HCT116 (cell line): ENCODE results near the gene SSTR3. TPM values are rescaled to one million over a fixed set of nuclear protein-coding genes. Genes with fewer than 3 reads are reported as not detected.
A peak's percentile ranks its signal among the peaks of the same experiment; 100 is the strongest.

Experiments used
- ATAC-seq: fragments of 200-7000 bp; cut with Tn5 transposase; 2 replicates; pipeline ENCODE4 v1.9.1; 2020; ENCODE audit warnings: mild to moderate bottlenecking, moderate library complexity
- BruUV-seq: library from RNA; stranded (reverse); fragments of 400-500 nt; replicated peaks from 2 replicates; lab custom pipeline; 2021; lab: Mats Ljungman, UMichigan
- CTCF ChIA-PET: fragments of 300-600 bp; sonication (Branson Sonifier 250); formaldehyde crosslinking; loops from one replicate; lab custom pipeline; 2021; ENCODE audit warnings: antibody characterized with exemption; lab: Charles Lee
- POLR2A ChIA-PET: fragments of 300-600, 350-600 bp; sonication (Branson Sonifier 250); formaldehyde crosslinking; loops from one replicate; lab custom pipeline; 2021; ENCODE audit warnings: antibody characterized with exemption; lab: Charles Lee
- RAD21 ChIA-PET, 2 experiments: fragments of 300-600 bp; sonication (Branson Sonifier 250); formaldehyde crosslinking; loops; one replicate each; lab custom pipeline; 2023; ENCODE audit warnings: low total read pairs in 2 of 2; ENCODE audit not compliant: uncharacterized antibody in 2 of 2, unreplicated experiment in 2 of 2, low non-redundant PET in 1 of 2; lab: Charles Lee
- DNase-seq: peaks from one replicate; pipeline ENCODE4 v3.0.0-alpha.2; 2010; ENCODE audit warnings: low read depth, low spot score
- H2AFZ ChIP-seq: fragments of 200-600 bp; shearing (Covaris generic), sonication (generic); 2 replicates; pipeline ENCODE4 v1.6.1; 2017; ENCODE audit warnings: low read depth, mixed run types, mixed read lengths, antibody characterized with exemption, low read length; ENCODE audit not compliant: poor library complexity, severe bottlenecking
- H3K27ac ChIP-seq: 2 replicates; pipeline ENCODE4 v1.5.1; 2012; ENCODE audit warnings: low read depth, low read length
- H3K27me3 ChIP-seq: fragments of 200-600 bp; sonication (generic); 2 replicates; pipeline ENCODE4 v1.6.1; 2016; ENCODE audit warnings: mixed run types, low read length, mixed read lengths; ENCODE audit not compliant: insufficient read depth
- H3K36me3 ChIP-seq, 2 experiments: fragments of 200-500 bp in 1 of 2; fragments of 200-600 bp in 1 of 2; sonication (Bioruptor generic) in 1 of 2; sonication (generic) in 1 of 2; 2 replicates each; pipeline versions ENCODE4 v1.5.1 to v1.6.1; 2014 to 2016; ENCODE audit warnings: low read length in 2 of 2, inconsistent platforms in 1 of 2, mixed read lengths in 1 of 2, mixed run types in 1 of 2; ENCODE audit not compliant: insufficient read depth in 2 of 2, control insufficient read depth in 1 of 2
- H3K4me1 ChIP-seq, 2 experiments: fragments of 200-600 bp in 1 of 2; sonication (generic) in 1 of 2; 2 replicates each; pipeline versions ENCODE4 v1.5.1 to v1.6.1; 2012 to 2017; ENCODE audit warnings: low read length in 2 of 2, inconsistent platforms in 1 of 2, mild to moderate bottlenecking in 1 of 2, mixed read lengths in 1 of 2, mixed run types in 1 of 2, moderate library complexity in 1 of 2; ENCODE audit not compliant: insufficient read depth in 2 of 2, control insufficient read depth in 1 of 2
- H3K4me2 ChIP-seq: fragments of 200-600 bp; sonication (generic); 2 replicates; pipeline ENCODE4 v1.6.1; 2017; ENCODE audit warnings: mixed run types, low read length, mixed read lengths
- H3K4me3 ChIP-seq, 2 experiments: fragments of 200-600 bp in 1 of 2; sonication (generic) in 1 of 2; replicated peaks in 1 of 2; 2 replicates each; pipeline ENCODE4 v1.5.1; 2011 to 2016; ENCODE audit warnings: low read length in 2 of 2, control low read depth in 1 of 2, low read depth in 1 of 2, mild to moderate bottlenecking in 1 of 2, mixed read lengths in 1 of 2, mixed run types in 1 of 2
- H3K79me2 ChIP-seq: fragments of 200-600 bp; sonication (generic); 2 replicates; pipeline ENCODE4 v1.6.1; 2017; ENCODE audit warnings: mild to moderate bottlenecking, mixed run types, low read length, moderate library complexity, mixed read lengths; ENCODE audit not compliant: insufficient read depth
- H3K9ac ChIP-seq: fragments of 200-600 bp; sonication (generic); 2 replicates; pipeline ENCODE4 v1.6.1; 2016; ENCODE audit warnings: low read length, mixed read lengths
- H3K9me2 ChIP-seq: fragments of 200-600 bp; sonication (generic), shearing (Covaris generic); 2 replicates; pipeline ENCODE4 v1.6.1; 2017; ENCODE audit warnings: mixed run types, mild to moderate bottlenecking, moderate library complexity; ENCODE audit not compliant: insufficient read depth
- H3K9me3 ChIP-seq, 2 experiments: fragments of 200-500 bp in 1 of 2; fragments of 200-600 bp in 1 of 2; sonication (Bioruptor generic) in 1 of 2; sonication (generic) in 1 of 2; 2 replicates each; pipeline ENCODE4 v1.6.1; 2014 to 2017; ENCODE audit warnings: low read length in 2 of 2, mixed read lengths in 2 of 2, inconsistent platforms in 1 of 2, low read depth in 1 of 2, mild to moderate bottlenecking in 1 of 2, mixed run types in 1 of 2, moderate library complexity in 1 of 2; ENCODE audit not compliant: control insufficient read depth in 1 of 2, insufficient read depth in 1 of 2
- H4K20me1 ChIP-seq: fragments of 200-600 bp; sonication (generic), shearing (Covaris generic); 2 replicates; pipeline ENCODE4 v1.6.1; 2017; ENCODE audit warnings: mixed run types, mild to moderate bottlenecking, moderate library complexity; ENCODE audit not compliant: insufficient read depth
- CBX3 ChIP-seq: IDR thresholded peaks from 2 replicates; pipeline ENCODE4 v1.6.1; 2012; ENCODE audit warnings: low read depth
- CTCF ChIP-seq, 3 experiments: fragments of 200-600 bp in 1 of 3; sonication (generic) in 1 of 3; IDR thresholded peaks in 2 of 3; conservative IDR thresholded peaks in 1 of 3; 2 replicates each; pipeline ENCODE4 v1.5.1; 2012 to 2017; ENCODE audit warnings: low read depth in 2 of 3, low read length in 2 of 3, antibody characterized with exemption in 1 of 3, borderline replicate concordance in 1 of 3, control low read depth in 1 of 3, mild to moderate bottlenecking in 1 of 3, mixed read lengths in 1 of 3, mixed run types in 1 of 3, moderate library complexity in 1 of 3; ENCODE audit not compliant: insufficient read depth in 1 of 3
- EZH2 ChIP-seq: fragments of 200-600 bp; sonication (generic); IDR thresholded peaks from 2 replicates; pipeline ENCODE4 v1.6.1; 2017; ENCODE audit warnings: antibody characterized with exemption, mixed run types
- JUND ChIP-seq: IDR thresholded peaks from 2 replicates; pipeline ENCODE4 v1.6.1; 2012
- SIN3A ChIP-seq: IDR thresholded peaks from 2 replicates; pipeline ENCODE4 v1.6.1; 2012; ENCODE audit warnings: low read depth
- SRF ChIP-seq: IDR thresholded peaks from 2 replicates; pipeline ENCODE4 v1.6.1; 2012; ENCODE audit warnings: low read depth
- TCF7L2 ChIP-seq: IDR thresholded peaks from 2 replicates; pipeline ENCODE4 v1.7.0; 2011; ENCODE audit warnings: borderline replicate concordance, inconsistent platforms; ENCODE audit not compliant: insufficient read depth, insufficient read length; ENCODE audit errors: extremely low read depth
- intact Hi-C: fragments of 100-400 bp; cut with micrococcal nuclease; formaldehyde crosslinking; loops from 2 replicates; pipeline ENCODE4 v1.10.0; 2022
- total RNA-seq: library from RNA; stranded (reverse); gene quantifications from one replicate; pipeline ENCODE4 v1.2.1, GENCODE V29; 2021; ENCODE audit not compliant: unreplicated experiment

The SSTR3 gene
- total RNA-seq, 1 experiment from 2014 or later: not detected

GRCh38 chr22:37225481-37225880, 13.2 kb upstream of the SSTR3 start:
- intact Hi-C loops: no loop called here
- ATAC-seq: no peak
- TSS peak; percentile 60 for BruUV-seq

More at GRCh38 chr22:37225481-37225880, 13.2 kb upstream of the SSTR3 start:
- Histone ChIP-seq H3K36me3 (peaks cover 0 to 7% of the 10 kb centered on the region in 2 experiments; a peak in 1 of 4 replicates), H2AFZ (no peak overlapping the region), H3K9me2 (no peaks in the 10 kb centered on the region)
- TF ChIP-seq TCF7L2 (no peak), EZH2 (no peak), CTCF (IDR thresholded peaks at IDR 0.05 in 2 of 3, conservative IDR thresholded peaks at IDR 0.05 in 1 of 3; ENCODE audit: borderline replicate concordance in 1 of 3, insufficient read depth in 1 of 3, low read depth in 2 of 3, low read length in 2 of 3) (0 out of 6 replicates have a peak, but pooled peaks of 1 of the 3 experiments have one; percentile 14), JUND (no peak), SRF (no peak), CBX3 (no peak), SIN3A (no peak)
- TF ChIP-seq, all 23 proteins: peak for 1
- RAD21 ChIA-PET: interaction anchor here in 1 of 2 experiments (1.0 kb wide), 1 partner anchor 34 kb away, joined by 3 read pairs; no protein-coding TSS in a partner anchor
- Histone ChIP-seq H3K27ac (no peak overlapping the region), H3K4me2 (no peak overlapping the region), H3K9ac (no peak overlapping the region), H3K4me1 (peaks cover 21 to 36% of the 10 kb centered on the region in 2 experiments), H3K27me3 (no peaks in the 10 kb centered on the region), H3K9me3 (peaks cover 0 to 6% of the 10 kb centered on the region in 2 experiments; a peak in 1 of 4 replicates), H4K20me1 (no peaks in the 10 kb centered on the region), H3K79me2 (no peaks in the 10 kb centered on the region), H3K4me3 (no peak overlapping the region)
- no peak for DNase-seq
- CTCF ChIA-PET: interaction anchor here (2.5 kb wide), 1 partner anchor 34 kb away, joined by 16 read pairs; no protein-coding TSS in a partner anchor
- POLR2A ChIA-PET: no interaction called here
